Tibial artery (tissue), 4 donors: ENCODE measurements around the gene PPFIBP2.

Experiments
- DNase-seq, 2 donors: peaks; one replicate each; pipeline ENCODE4 v3.0.0-alpha.2; 2019
- H3K27ac ChIP-seq, 2 donors: fragments of 200-600 bp; sonication (generic) in 1 of 2; 1 replicate in 1 of 2; 2 replicates in 1 of 2; pipeline ENCODE4 v1.5.1; 2018 to 2019; ENCODE audit warnings: mild to moderate bottlenecking in 1 of 2
- H3K27me3 ChIP-seq, 2 donors: fragments of 200-600 bp; sonication (generic) in 1 of 2; one replicate each; pipeline versions ENCODE4 v1.5.1 to v1.6.0; 2016 to 2019
- H3K36me3 ChIP-seq, 3 donors: fragments of 200-600 bp; sonication (generic) in 2 of 3; one replicate each; pipeline ENCODE4 v1.5.1; 2016 to 2019; ENCODE audit warnings: mild to moderate bottlenecking in 2 of 3
- H3K4me1 ChIP-seq, 4 donors: fragments of 200-600 bp; sonication (generic) in 2 of 4; 1 replicate in 3 of 4; 2 replicates in 1 of 4; pipeline ENCODE4 v1.5.1; 2016 to 2019
- H3K4me3 ChIP-seq, 2 donors: fragments of 200-600 bp; sonication (generic) in 1 of 2; 1 replicate in 1 of 2; 2 replicates in 1 of 2; pipeline ENCODE4 v1.5.1; 2018 to 2019; ENCODE audit warnings: mild to moderate bottlenecking in 2 of 2
- H3K9me3 ChIP-seq, 3 donors: fragments of 200-600 bp; sonication (generic) in 1 of 3; one replicate each; pipeline ENCODE4 v1.5.1; 2016 to 2019
- CTCF ChIP-seq, 2 experiments: fragments of 200-600 bp in 1 of 2; fragments of 450-650 bp in 1 of 2; IDR thresholded peaks; one replicate each; pipeline ENCODE4 v1.5.1; 2017 to 2019; ENCODE audit warnings: antibody characterized with exemption in 2 of 2, mild to moderate bottlenecking in 1 of 2, moderate library complexity in 1 of 2
- intact Hi-C: fragments of 100-400 bp; cut with DNase I; formaldehyde crosslinking; loops from one replicate; pipeline ENCODE4 v1.15.0; 2023; ENCODE audit warnings: low total_unique reads

Gene PPFIBP2

DNA sequence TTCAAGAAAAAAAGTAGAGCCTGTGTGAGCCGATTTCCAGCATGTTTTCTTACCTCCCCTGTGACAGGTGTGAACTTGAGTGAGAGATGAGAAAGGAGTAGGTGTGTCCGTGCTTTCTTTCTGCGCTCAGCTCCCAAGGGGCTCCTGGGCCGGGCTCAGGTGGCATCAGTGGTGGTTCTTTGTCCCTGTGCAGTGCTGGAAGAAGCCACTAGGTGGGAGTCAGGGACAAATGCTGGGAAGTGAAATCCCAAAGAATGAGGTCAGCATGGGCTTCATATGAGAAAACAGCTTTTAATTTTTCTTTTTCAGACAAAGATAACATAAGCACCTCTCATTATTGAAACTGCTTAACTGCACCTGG lies 57.8 kb downstream of the PPFIBP2 start:
- Histone ChIP-seq H3K27ac (peak overlapping the region; percentile 13 to 58), H3K36me3 (no peaks in the 10 kb centered on the region), H3K4me1 (peaks cover 13 to 37% (median 24%) of the 10 kb centered on the region in 4 donors), H3K4me3 (no peak overlapping the region), H3K27me3 (no peaks in the 10 kb centered on the region), H3K9me3 (no peaks in the 10 kb centered on the region)
- peak; percentile 71 to 82 for DNase-seq
- intact Hi-C loops, result loop anchor here (1.0 kb wide), 1 partner anchor 95 kb away; no protein-coding TSS in a partner anchor
- peak; percentile 94 to 97 for TF ChIP-seq CTCF (IDR thresholded peaks at IDR 0.05)

GRCh38 chr11:7572001-7572712 lies 58.4 kb downstream of the PPFIBP2 start:
- Histone ChIP-seq H3K27ac (peak overlapping the region; percentile 13 to 58), H3K27me3 (no peaks in the 10 kb centered on the region), H3K36me3 (no peaks in the 10 kb centered on the region), H3K9me3 (no peaks in the 10 kb centered on the region), H3K4me1 (peaks cover 14 to 42% (median 27%) of the 10 kb centered on the region in 4 donors), H3K4me3 (no peak overlapping the region)
- intact Hi-C loops, result no loop called here
- no peak for TF ChIP-seq CTCF (IDR thresholded peaks at IDR 0.05)
- no peak for DNase-seq

GRCh38 chr11:7573193-7573557 lies 59.4 kb downstream of the PPFIBP2 start:
- no peak for DNase-seq
- Histone ChIP-seq H3K9me3 (no peaks in the 10 kb centered on the region), H3K27ac (no peak overlapping the region), H3K4me3 (no peak overlapping the region), H3K27me3 (no peaks in the 10 kb centered on the region), H3K4me1 (peaks cover 14 to 52% (median 31%) of the 10 kb centered on the region in 4 donors), H3K36me3 (no peaks in the 10 kb centered on the region)
- intact Hi-C loops, result no loop called here
- no peak for TF ChIP-seq CTCF (IDR thresholded peaks at IDR 0.05)

DNA sequence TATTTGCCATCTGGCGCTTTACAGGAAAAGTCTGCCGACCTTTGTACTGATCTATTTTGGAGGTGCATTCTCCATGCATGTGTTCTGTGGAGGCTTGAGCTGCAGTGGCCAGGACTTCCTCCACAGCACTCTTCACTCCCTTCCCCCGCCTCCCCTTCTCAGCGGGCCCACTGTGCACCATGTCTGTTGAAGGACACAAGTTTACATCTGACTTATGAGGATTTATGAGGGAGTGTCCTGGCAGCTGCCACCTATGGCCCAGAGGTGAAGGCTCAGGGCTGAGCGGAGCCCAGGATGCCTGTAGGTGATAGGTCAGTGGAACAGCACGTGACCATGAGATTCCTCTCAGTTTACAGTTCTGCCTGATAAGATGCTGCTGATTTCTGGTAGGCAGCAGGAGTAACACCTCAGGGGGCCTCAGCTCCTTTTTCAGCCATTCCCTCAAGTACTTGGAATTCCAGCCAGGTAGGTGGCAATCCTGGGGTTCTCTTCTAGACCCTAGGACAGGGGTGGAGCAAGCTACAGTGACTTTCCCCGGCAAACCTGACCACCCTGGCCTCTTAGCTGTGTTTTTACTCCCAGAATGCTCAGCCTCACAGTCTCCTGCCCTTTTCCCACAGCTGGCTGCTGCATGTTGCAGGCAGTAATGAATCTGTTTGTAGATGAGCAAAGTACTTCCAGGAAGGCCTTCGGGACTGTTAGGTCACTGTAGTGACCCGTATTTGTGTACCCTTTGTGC lies 59.9 kb downstream of the PPFIBP2 start:
- Histone ChIP-seq H3K27ac (peak overlapping the region in 1 of 2 donors; percentile 20), H3K27me3 (no peaks in the 10 kb centered on the region), H3K4me3 (no peak overlapping the region), H3K36me3 (no peaks in the 10 kb centered on the region), H3K4me1 (peaks cover 14 to 58% (median 37%) of the 10 kb centered on the region in 4 donors), H3K9me3 (no peaks in the 10 kb centered on the region)
- TF ChIP-seq CTCF (IDR thresholded peaks at IDR 0.05), result no peak
- intact Hi-C loops, result no loop called here
- no peak for DNase-seq

GRCh38 chr11:7574491-7575130 lies 60.8 kb downstream of the PPFIBP2 start:
- no peak overlapping the region for H3K4me3 ChIP-seq
- no peaks in the 10 kb centered on the region for H3K9me3 ChIP-seq
- intact Hi-C loops, result no loop called here
- H3K27ac ChIP-seq, result peak overlapping the region in 1 of 2 donors; percentile 88
- H3K27me3 ChIP-seq, result no peaks in the 10 kb centered on the region
- DNase-seq, result no peak
- H3K36me3 ChIP-seq, result no peaks in the 10 kb centered on the region
- no peak for TF ChIP-seq CTCF (IDR thresholded peaks at IDR 0.05)
- H3K4me1 ChIP-seq, result peaks cover 14 to 67% (median 45%) of the 10 kb centered on the region in 4 donors
